RWPE2 (cell line): ENCODE data around the gene SNED1.

Experiments
- ATAC-seq: fragments of 200-7000 bp; cut with Tn5 transposase; 3 replicates; pipeline ENCODE4 v1.9.1; 2021; ENCODE audit warnings: low read depth
- DNase-seq: peaks from one replicate; pipeline ENCODE4 v3.0.0-alpha.2; 2020; ENCODE audit warnings: low spot score
- H3K27ac ChIP-seq: fragments of 450-650 bp; 2 replicates; pipeline ENCODE4 v1.5.1; 2017; ENCODE audit warnings: mild to moderate bottlenecking; ENCODE audit not compliant: poor library complexity, severe bottlenecking
- H3K27me3 ChIP-seq: fragments of 250-450 bp; sonication (Bioruptor Pico); 2 replicates; pipeline ENCODE4 v1.5.1; 2021; ENCODE audit warnings: mild to moderate bottlenecking, moderate library complexity; ENCODE audit not compliant: insufficient read depth, poor library complexity, severe bottlenecking
- H3K36me3 ChIP-seq: fragments of 250-450 bp; sonication (Bioruptor Pico); 2 replicates; pipeline ENCODE4 v1.5.1; 2020; ENCODE audit warnings: low read depth, mild to moderate bottlenecking, moderate library complexity
- H3K4me1 ChIP-seq: fragments of 250-450 bp; sonication (Bioruptor Pico); 2 replicates; pipeline ENCODE4 v1.5.1; 2021; ENCODE audit warnings: mild to moderate bottlenecking, moderate library complexity; ENCODE audit not compliant: insufficient read depth, poor library complexity, severe bottlenecking
- H3K4me3 ChIP-seq: fragments of 250-450 bp; sonication (Bioruptor Pico); 2 replicates; pipeline ENCODE4 v1.5.1; 2021; ENCODE audit warnings: mild to moderate bottlenecking, moderate library complexity; ENCODE audit not compliant: severe bottlenecking
- H3K9me3 ChIP-seq: fragments of 250-450 bp; sonication (Bioruptor Pico); 2 replicates; pipeline ENCODE4 v1.5.1; 2021; ENCODE audit warnings: mild to moderate bottlenecking, moderate library complexity; ENCODE audit not compliant: severe bottlenecking
- CTCF ChIP-seq: fragments of 450-650 bp; IDR thresholded peaks from one replicate; pipeline ENCODE4 v1.5.1; 2017; ENCODE audit warnings: mild to moderate bottlenecking, moderate library complexity; ENCODE audit not compliant: poor library complexity, severe bottlenecking

The SNED1 gene

GRCh38 chr2:241068136-241068941 lies 69.9 kb downstream of the SNED1 start:
- no peak for DNase-seq
- ATAC-seq = no peak
- no peak for TF ChIP-seq CTCF

GRCh38 chr2:241068942-241069810 lies 70.8 kb downstream of the SNED1 start:
- no peak for ATAC-seq
- TF ChIP-seq CTCF = no peak
- DNase-seq = no peak
- Histone ChIP-seq H3K27ac (no peak overlapping the region), H3K27me3 (no peaks in the 10 kb centered on the region), H3K9me3 (no peaks in the 10 kb centered on the region), H3K4me3 (no peak overlapping the region), H3K36me3 (no peaks in the 10 kb centered on the region), H3K4me1 (no peaks in the 10 kb centered on the region)

More at GRCh38 chr2:241068136-241068941, 69.9 kb downstream of the SNED1 start:
- H3K4me1 ChIP-seq = no peaks in the 10 kb centered on the region
- H3K27me3 ChIP-seq = no peaks in the 10 kb centered on the region
- H3K27ac ChIP-seq = no peak overlapping the region
- no peaks in the 10 kb centered on the region for H3K36me3 ChIP-seq
- H3K9me3 ChIP-seq = no peaks in the 10 kb centered on the region
- no peak overlapping the region for H3K4me3 ChIP-seq

GRCh38 chr2:241069821-241070281 lies 71.4 kb downstream of the SNED1 start:
- Histone ChIP-seq H3K27me3 (no peaks in the 10 kb centered on the region), H3K4me3 (no peak overlapping the region), H3K27ac (no peak overlapping the region), H3K4me1 (no peaks in the 10 kb centered on the region), H3K36me3 (no peaks in the 10 kb centered on the region), H3K9me3 (no peaks in the 10 kb centered on the region)
- no peak for DNase-seq
- TF ChIP-seq CTCF = no peak
- ATAC-seq = no peak

- no peak for ATAC-seq
These were observed 71.9 kb downstream of the SNED1 start for GRCh38 chr2:241070361-241070760.

More at GRCh38 chr2:241070361-241070760, 71.9 kb downstream of the SNED1 start:
- no peak for DNase-seq
- Histone ChIP-seq H3K9me3 (no peaks in the 10 kb centered on the region), H3K4me1 (no peaks in the 10 kb centered on the region), H3K27me3 (no peaks in the 10 kb centered on the region), H3K4me3 (no peak overlapping the region), H3K27ac (no peak overlapping the region), H3K36me3 (no peaks in the 10 kb centered on the region)
- TF ChIP-seq CTCF = no peak
